Activated CD4-positive, alpha-beta T cell treated with anti-CD3 and anti-CD28 coated beads, Interleukin-2, amount 50 U/mL, for 1 hour (primary cell): ENCODE data around the gene GPR17.

Experiments used
- DNase-seq: peaks from one replicate; pipeline ENCODE4 v3.0.0-alpha.2; 2020

Gene GPR17

DNA sequence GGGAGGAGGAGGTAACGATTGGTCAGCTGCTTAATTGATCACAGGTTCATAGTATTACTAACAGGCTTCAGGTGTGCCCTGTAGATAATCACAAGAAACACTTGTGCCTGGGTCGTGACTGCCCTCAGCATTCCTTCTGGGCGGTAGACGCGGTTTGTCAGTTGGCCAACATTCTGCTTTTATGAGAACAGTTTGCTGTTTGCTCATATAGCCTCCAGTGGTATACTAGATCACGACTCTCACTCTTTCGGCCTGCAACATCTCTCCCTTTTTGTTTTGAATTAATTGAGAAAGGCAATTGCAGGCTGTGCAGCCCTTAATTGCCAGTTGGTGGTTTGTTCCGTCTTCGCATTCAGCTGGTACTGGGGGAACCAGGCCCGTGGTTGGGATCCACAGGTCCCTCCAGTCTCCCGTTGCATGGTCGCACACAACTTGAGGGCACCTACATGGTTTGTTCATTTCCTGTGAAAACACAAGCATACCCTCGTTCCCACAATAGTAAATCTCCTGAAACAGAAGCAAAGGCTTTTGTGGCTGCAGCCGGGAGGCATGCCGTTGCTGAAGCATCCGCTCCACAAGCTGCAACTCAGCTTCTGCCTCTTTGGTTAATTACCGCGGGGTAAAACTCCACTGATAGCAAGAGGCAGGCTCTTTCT lies 30.3 kb upstream of the GPR17 start:
- DNase-seq, result no peak

DNA sequence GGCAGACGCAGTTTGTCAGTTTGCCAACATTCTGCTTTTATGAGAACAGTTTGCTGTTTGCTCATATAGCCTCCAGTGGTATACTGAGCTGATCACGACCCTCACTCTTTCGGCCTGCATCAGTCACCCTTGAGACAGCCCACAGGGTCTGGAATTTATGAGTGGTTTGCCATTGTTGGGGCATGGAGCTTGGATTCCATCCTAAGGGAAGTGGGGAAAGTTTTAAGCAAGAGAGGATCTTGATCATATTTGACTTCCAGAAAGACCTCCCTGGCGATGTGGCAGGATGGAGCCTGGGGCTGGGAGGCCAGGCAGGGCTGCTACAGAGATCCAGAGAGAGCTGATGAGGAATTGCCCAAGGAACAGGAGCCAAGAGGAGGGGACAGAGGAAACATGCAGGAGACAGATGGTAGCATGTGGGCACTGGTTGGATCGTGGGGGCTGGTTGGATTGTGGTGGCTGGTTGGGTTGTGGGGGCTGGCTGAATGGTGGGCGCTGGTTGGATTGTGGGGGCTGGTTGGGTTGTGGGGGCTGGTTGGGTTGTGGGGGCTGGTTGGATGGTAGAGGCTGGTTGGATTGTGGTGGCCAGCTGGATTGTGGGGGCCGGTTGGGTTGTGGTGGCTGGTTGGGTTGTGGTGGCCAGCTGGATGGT lies 27.3 kb upstream of the GPR17 start:
- DNase-seq, result no peak

DNA sequence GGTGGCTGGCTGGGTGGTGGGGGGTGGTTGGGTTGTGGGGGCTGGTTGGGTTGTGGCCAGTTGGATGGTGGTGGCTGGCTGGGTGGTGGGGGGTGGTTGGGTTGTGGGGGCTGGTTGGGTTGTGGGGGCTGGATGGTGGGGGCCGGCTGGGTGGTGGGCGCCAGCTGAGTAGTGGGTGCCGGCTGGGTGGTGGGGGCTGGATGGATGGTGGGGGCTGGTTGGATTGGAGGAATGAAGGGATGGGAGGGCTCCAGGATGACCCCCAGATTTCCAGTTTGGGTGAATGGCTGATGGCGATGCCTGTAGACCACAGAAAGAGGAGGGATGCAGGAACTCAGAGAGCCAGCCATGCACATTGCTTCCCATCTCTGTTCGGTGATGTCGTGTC lies 26.8 kb upstream of the GPR17 start:
- no peak for DNase-seq

DNA sequence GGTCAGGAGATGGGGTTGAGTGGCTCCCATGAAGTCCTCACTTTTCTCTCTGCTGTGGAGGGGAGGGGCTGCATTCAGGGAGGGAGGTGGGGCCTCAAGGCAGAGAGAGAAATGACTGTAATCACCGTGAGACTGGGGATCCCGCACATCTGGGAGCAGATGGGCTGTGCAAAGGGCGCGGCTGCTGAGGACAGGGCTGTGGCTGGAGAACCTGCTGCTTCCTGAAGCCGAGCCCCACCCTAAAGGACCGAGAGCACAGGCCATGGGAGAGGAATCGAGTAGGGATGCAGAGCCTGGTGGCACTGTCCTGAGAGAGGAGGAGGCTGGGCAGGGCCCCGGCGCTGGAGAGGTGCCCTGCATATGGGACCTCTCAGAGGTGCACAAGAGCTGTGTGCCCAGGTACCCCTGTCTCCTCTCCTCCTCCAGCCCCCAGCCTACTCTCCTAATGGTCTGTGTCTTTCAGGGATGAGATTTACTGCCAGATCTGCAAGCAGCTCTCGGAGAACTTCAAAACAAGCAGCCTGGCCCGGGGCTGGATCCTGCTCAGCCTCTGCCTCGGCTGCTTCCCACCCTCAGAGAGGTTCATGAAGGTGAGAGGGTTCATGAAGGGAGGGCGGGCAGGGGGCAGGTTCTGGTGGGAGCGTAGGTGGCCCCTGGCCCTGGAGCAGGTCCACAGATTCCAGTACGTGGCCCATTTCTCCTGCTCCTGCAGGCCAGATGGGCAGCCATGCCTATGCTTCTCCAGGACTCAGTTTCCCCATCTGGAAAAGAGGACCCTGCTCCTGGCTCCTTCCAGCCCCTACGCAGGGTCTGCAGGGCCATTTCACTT lies 25.9 kb upstream of the GPR17 start:
- DNase-seq, result no peak

DNA sequence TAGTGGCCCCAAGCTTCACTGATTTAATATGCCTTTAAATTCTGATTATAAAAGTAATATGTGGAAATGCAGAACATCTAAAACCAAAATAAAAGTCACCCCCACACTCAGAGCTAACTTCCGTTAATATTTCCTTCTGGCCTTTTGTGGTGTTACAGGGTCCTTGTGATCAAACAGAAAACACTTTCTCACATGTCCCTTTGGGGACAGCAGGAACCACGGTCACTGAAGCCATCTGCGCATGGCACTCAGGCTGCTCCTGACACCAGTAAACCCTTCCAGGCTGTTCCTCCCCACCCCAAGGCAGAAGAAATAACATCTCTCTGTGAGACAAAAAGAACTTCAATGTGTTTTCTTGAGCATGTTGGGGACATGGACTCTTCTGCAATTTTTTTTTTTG lies 25.1 kb upstream of the GPR17 start:
- no peak for DNase-seq

DNA sequence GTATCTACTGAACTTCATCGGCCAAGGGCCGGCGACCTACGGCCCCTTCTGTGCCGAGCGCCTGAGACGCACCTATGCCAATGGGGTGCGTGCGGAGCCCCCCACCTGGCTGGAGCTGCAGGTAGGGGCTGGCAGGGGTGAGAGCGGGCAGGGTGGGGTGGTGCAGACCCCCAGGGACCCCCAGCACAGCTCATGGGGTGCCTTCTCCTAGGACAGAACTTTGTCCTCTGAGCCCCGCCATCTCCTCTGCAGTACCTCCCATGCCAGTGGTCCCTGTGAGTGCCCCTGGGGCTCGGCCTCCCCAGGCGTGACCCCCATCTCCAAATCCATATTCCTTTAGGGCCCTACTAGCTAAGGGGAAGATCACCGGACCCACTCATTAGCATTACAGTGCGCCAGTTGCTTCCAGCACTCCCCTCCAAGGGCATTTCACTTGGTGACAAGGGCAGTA lies 23.9 kb upstream of the GPR17 start:
- no peak for DNase-seq

DNA sequence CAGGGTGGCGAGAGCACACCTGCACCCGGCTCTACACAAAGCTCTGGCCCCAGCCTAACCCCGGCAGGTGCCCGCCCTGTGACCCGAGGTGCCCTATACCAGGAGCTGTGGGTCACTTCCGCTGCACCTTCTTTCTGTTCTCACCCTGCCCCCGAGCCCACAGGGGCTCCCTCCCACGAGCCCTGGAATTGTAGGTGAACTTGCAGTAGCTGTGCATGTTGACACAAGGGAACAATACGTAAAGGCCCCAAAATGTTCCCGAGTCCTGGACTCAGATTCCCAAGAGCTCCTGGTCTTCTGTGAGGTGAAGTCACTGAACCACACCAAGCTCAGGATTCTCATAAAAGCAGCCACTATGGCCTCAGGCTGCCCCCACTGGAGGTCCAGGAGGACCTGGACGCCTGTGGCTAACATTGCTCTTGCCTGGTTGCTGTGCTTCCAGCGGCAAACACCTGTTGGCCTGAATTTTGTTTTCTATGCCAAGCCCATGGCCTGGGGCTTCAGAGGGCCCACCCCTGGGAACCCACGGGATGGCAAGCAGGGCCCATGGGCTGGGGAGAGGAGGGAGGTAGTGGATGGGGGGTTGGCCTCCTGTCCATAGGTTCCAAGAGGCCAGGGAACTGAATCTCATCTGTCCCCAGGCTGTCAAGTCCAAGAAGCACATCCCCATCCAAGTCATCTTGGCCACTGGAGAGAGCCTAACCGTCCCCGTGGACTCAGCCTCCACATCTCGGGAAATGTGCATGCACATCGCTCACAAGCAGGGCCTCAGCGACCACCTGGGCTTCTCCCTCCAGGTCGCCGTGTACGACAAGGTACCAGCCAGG lies 23.2 kb upstream of the GPR17 start:
- DNase-seq, result no peak

DNA sequence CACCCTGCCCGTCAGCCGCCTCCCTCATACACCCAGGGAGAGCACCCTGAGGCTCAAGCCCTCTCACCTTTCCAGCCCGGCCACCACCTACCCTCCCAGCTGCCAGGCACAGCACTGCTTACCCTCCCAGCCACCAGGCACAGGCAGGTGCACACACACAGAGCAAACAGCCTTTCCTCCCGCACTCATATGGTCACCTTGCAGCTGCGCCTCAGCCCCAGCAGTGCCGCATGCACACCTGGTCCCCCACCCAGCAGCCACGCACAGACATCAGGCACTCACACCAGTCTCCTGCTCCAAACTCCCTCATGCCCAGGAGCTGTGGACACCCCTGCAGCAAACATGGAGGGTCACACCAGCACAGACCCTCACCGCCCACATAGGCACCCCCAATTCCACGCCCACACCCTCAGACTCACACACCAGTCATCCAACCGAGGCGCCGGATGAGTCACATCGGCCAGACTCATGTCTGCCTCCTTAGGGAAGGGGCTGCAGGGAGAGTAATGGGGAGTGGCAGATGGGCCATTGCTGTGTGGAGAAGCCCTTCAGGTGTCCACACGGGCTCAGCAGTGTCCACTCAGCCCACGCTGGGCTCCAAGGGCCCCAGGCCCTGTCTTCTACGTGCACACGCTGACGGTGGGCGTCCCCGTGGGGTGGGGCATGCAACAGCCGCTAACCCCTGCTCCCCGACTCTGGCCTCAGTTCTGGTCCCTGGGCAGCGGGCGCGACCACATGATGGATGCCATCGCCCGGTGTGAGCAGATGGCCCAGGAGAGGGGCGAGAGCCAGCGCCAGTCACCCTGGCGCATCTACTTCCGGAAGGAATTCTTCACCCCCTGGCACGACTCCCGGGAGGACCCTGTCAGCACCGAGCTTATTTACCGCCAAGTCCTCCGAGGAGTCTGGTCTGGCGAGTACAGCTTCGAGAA lies 22.3 kb upstream of the GPR17 start:
- no peak for DNase-seq

DNA sequence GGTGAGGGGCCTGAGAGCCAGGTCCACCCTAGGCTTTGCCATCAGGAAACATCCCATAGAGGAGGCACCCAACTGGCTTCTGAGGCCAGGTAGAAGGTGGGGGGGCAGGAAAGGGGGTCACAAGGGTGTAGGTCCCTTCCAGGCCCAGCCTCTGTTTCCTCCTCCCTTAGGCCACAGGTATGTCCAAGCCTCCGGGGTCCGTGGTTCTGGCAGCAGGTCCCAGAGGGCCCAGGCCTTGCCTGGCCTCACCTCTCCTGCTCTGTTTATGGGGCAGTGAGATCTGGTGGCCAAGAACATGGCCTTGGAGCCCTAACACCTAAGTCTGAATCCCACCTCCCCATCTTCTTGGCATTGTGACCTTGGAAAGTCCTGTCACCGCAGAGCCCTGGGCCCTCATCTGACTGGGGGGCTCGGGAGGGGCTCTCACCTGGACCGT lies 21.6 kb upstream of the GPR17 start:
- DNase-seq, result no peak

DNA sequence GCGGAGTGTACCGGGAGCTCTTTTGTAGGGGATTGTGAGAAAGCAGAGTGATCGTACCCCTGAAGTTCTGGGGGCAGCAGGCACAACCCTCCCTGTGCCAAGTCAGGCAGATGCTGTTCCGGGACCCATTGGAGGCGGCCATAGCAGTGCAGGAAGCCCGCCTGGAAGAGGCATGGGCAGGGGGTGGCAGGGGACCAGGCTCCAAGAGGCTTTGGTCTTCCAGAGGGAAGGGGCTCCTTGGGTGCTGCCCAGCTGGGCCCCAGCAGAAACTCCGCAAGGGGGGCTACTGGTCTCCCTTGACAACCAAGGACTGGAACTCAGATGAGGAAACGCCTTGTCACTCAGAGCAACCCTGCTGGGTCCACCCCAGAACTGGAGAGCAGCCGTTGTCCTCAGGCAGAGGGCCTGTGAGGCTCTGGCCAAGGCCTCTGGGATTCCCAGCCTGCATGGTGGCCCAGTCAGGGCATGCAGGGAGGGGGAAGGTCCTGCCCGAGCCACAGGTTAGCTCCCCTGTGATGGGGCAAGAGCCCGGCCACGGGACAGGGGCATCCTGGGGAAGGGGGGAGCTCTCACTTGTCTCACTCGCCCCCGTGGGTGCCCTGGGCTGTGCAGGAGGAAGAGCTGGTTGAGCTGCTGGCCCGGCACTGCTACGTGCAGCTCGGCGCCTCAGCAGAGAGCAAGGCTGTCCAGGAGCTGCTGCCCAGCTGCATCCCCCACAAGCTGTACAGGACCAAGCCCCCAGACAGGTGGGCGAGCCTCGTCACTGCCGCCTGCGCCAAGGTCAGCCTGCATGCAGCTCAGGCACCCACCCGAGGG lies 21.0 kb upstream of the GPR17 start:
- DNase-seq, result no peak

DNA sequence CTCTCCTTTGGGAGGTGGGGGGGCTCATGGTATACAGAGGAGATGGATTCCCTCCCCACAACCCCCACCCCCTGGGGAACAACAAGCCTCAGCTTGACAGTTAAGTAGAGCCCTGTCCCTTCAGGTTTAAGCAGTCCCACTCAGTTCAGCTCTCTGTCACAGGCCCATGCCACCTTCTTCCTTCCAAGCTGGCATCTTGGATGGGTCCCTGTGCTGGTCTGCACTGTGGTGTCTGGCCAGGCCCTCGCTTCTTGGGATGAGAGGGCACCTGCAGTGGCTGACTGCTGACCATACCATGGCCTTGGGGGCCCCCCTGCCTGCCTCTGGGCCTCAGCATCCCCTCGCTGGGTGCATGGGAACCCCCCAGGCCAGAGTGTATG lies 20.4 kb upstream of the GPR17 start:
- no peak for DNase-seq

DNA sequence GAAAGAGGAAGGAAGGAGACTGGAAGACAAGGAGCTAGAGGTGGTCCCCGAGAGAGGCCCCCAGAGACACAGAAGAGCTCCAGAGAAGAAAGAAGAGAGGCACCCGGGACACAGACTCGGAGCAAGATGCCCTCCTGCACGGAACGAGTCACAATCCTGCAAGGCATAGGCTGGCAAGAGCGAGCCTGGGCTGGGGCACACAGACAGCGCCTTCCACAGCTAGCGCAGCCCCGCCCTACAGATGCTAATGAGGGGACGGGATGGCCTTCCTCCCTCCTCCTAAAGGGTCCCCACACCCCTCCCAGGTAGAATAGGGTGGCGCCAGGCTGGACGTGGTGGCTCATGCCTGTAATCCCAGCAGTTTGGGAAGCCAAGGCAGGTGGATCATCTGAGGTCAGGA lies 19.8 kb upstream of the GPR17 start:
- no peak for DNase-seq

DNA sequence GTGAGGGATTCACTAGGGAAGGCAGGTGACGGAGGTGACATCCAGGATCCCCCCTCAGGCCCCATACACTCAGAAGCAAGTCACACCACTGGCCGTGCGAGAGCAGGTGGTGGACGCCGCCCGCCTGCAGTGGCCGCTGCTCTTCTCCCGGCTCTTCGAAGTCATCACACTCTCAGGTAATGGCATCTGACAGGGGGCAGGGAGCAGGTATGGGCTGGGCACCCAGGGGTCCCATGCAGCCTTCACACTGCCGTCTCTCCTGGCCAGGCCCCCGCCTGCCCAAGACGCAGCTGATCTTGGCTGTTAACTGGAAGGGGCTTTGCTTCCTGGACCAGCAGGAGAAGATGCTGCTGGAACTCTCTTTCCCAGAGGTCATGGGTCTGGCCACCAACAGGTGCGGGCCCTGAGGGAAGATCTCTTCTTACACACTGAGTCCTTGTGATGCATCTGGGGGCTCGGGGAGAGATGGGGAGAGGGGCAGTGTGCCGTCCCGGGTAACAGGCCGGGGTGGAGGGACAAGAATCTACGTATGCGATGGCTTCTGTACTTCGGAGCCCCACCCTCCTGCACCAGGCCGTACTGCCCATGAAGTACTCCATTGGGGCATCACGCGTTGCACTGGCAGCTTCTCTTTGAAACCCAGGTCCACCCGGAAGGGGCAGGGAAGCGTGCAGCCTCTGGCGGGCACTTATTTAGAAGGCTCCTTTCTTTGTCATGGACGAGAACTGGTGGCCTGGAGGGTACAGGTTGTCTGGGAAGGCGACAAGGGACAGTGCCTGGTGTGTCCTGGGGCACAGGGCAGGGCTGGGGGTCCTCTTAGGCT lies 18.8 kb upstream of the GPR17 start:
- DNase-seq, result no peak

DNA sequence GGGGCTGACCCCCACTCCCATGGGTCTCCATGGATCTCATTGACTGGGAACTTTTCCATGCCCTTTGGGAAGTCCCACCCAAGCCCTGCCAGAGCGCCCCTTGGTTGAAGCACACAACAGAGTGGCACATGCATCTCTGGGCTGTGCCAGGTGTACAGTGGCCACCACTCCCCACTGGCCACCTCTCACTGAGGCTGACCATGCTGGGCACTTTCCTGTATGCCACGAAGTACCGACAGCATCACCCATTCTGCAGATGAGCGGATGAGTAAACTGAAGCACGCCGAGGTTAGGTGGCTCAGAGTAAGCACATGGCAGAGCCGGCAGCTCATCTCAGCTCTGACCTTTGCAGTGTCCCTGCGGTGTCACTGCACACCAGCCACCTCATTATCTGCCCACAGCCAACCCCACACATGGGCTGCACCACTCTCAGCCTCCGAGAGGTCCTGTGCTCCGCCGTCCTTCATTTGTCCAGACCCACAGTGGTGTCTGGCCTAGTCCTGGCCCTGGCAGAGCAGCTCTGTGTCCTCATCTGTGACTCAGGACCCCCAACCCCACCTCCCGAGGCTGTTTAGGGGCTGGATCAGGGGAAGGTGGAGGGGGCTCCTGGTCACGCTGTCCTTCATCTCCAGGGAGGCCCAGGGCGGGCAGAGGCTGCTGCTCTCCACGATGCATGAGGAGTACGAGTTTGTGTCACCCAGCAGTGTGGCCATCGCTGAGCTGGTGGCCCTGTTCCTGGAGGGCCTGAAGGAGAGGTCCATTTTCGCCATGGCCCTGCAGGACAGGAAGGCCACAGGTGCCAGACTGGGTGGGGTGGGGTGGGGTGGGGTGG lies 18.0 kb upstream of the GPR17 start:
- DNase-seq, result no peak

DNA sequence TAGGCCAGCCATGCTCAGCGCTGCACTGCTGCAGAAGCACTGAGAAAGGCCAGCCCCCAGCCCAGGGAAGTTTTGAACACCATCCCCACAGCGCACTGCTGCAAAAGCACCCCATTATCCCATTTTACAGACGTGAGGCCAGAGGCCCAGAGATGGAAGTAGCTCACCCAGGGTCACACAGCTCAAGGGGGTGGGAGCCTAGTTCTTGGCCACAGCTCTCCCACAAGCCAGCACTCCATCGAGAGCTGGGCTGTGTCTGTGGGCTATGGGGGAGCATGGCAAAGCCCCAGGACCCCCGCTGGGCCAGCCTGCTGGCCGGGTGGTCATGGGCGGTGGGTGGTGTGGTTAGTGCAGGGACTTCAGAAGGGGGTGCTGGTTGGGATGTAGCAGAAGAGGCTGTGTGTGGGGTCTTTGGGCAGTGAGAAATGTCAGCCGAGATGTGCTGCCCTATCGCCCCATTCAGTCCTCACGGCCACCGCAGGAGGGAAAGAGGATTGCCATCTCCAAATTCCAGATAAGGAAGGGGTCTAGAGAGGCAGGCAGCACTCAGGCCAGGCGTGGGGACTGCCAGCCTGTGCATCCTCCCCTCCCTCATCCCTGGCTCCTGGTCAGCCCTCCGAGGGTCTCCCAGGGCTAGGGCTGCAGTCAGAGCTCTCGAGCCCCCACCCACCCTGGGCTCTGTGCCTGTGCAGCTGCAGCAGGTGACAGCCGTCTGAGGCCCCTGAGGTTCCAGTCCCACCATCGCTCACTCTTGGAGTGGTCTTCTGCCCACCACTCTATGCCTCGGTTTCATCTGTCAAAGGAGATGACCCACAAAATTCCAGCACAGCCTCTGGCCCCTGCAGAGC lies 17.0 kb upstream of the GPR17 start:
- no peak for DNase-seq

DNA sequence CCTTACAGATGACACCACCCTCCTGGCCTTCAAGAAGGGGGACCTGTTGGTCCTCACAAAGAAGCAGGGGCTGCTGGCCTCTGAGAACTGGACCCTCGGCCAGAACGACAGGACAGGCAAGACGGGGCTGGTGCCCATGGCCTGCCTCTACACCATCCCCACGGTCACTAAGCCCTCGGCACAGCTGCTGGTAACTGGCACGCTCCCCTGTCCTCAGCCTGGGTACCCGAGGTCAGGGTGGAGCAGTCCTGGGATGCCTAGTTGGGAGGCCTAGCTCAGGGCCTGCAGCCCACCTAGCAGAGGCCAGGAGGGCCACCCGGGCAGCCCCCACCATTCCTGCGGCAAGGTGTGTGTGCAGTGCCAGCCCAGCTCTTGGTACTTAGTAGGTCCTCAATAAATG lies 16.3 kb upstream of the GPR17 start:
- no peak for DNase-seq

DNA sequence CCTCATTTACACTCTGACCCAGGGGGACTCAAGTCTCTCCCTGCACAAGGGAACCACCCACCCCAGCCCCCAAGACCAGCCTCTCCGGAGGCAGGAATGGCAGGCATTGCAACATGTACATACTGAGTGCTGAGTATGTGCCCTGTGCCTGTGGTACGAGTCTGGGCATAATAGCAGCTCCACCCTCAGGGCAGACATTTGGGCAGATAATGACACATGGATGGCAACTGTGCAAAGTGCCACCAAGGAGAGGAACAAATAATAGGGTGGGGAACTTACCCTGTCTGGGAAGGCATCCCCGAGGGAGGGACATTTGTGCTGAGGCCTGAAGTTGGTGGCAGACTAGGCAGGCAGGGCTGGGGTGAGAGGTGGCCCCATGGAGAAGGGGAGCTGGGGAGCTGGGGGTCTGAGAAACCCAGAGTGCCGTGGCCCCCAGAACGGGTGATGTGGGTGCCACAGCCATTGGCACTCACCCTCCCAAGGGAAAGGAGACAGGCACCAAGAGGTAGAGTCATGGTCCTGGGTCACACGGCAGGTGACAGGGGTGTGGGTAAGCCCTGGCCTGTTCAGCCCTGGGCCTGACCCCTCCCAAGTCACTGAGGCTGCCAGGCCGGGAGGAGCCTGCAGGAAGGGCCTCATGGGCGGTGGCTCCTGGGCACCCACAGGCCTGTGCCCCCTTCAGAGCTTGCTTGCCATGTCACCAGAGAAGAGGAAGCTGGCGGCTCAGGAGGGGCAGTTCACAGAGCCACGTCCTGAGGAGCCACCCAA lies 15.7 kb upstream of the GPR17 start:
- DNase-seq, result no peak
